H9 (cell line): ENCODE results near the gene ADAMTS2. TPM values are rescaled to one million over a fixed set of nuclear protein-coding genes. Genes with fewer than 3 reads are reported as not detected.
A peak's percentile ranks its signal among the peaks of the same experiment; 100 is the strongest.

Source experiments
- DNase-seq: peaks from one replicate; pipeline ENCODE4 v3.0.0-alpha.2; 2017
- H2AFZ ChIP-seq: one replicate; pipeline ENCODE4 v1.6.1; 2013; ENCODE audit warnings: mild to moderate bottlenecking, low read length, control low read depth, moderate library complexity
- H2AK5ac ChIP-seq: 2 replicates; pipeline ENCODE4 v1.6.1; 2013; ENCODE audit warnings: low read length, control low read depth, mixed read lengths; ENCODE audit not compliant: insufficient read length
- H2BK120ac ChIP-seq: one replicate; pipeline ENCODE4 v1.6.1; 2013; ENCODE audit warnings: low read depth, mild to moderate bottlenecking, low read length, control low read depth, inconsistent platforms; ENCODE audit not compliant: poor library complexity, severe bottlenecking
- H2BK12ac ChIP-seq: 2 replicates; pipeline ENCODE4 v1.6.1; 2013; ENCODE audit warnings: low read length, control low read depth, mixed read lengths, low read depth; ENCODE audit not compliant: insufficient read length
- H2BK15ac ChIP-seq: 2 replicates; pipeline ENCODE4 v1.6.1; 2013; ENCODE audit warnings: low read depth, low read length, control low read depth
- H2BK20ac ChIP-seq: one replicate; pipeline ENCODE4 v1.6.1; 2013; ENCODE audit warnings: low read depth, mild to moderate bottlenecking, low read length, control low read depth, inconsistent platforms; ENCODE audit not compliant: poor library complexity, severe bottlenecking
- H2BK5ac ChIP-seq: 2 replicates; pipeline ENCODE4 v1.6.1; 2013; ENCODE audit warnings: low read length, control low read depth, mixed read lengths; ENCODE audit not compliant: insufficient read length
- H3K14ac ChIP-seq: 2 replicates; pipeline ENCODE4 v1.6.1; 2013; ENCODE audit warnings: low read length, control low read depth; ENCODE audit not compliant: insufficient read depth
- H3K18ac ChIP-seq: 2 replicates; pipeline ENCODE4 v1.6.1; 2013; ENCODE audit warnings: low read depth, mild to moderate bottlenecking, mixed read lengths, low read length, control low read depth; ENCODE audit not compliant: insufficient read length
- H3K23ac ChIP-seq: 2 replicates; pipeline ENCODE4 v1.6.1; 2013; ENCODE audit warnings: low read length, control low read depth, mixed read lengths, low read depth; ENCODE audit not compliant: insufficient read length
- H3K23me2 ChIP-seq: 2 replicates; pipeline ENCODE4 v1.6.1; 2013; ENCODE audit warnings: low read depth, mild to moderate bottlenecking, mixed read lengths, low read length, control low read depth; ENCODE audit not compliant: insufficient read length, poor library complexity, severe bottlenecking
- H3K27ac ChIP-seq: 2 replicates; pipeline ENCODE4 v1.5.1; 2013; ENCODE audit warnings: low read length, control low read depth, mixed read lengths, low read depth; ENCODE audit not compliant: insufficient read length
- H3K27me3 ChIP-seq: 2 replicates; pipeline ENCODE4 v1.6.1; 2013; ENCODE audit warnings: low read length, control low read depth, inconsistent platforms; ENCODE audit not compliant: insufficient read depth
- H3K4ac ChIP-seq: 2 replicates; pipeline ENCODE4 v1.6.1; 2013; ENCODE audit warnings: low read depth, mild to moderate bottlenecking, control low read depth, inconsistent platforms, low read length, moderate library complexity
- H3K4me1 ChIP-seq: 2 replicates; pipeline ENCODE4 v1.6.1; 2013; ENCODE audit warnings: low read length, control low read depth, inconsistent platforms; ENCODE audit not compliant: insufficient read depth
- H3K4me2 ChIP-seq: 2 replicates; pipeline ENCODE4 v1.6.1; 2013; ENCODE audit warnings: low read length, control low read depth, mixed read lengths; ENCODE audit not compliant: insufficient read length, insufficient read depth
- H3K56ac ChIP-seq: 2 replicates; pipeline ENCODE4 v1.6.1; 2013; ENCODE audit warnings: low read depth, mild to moderate bottlenecking, mixed read lengths, low read length, control low read depth; ENCODE audit not compliant: insufficient read length
- H3K79me1 ChIP-seq: 2 replicates; pipeline ENCODE4 v1.6.1; 2013; ENCODE audit warnings: low read depth, mild to moderate bottlenecking, moderate library complexity, low read length, control low read depth, inconsistent platforms; ENCODE audit not compliant: insufficient read depth, poor library complexity, severe bottlenecking
- H3K79me2 ChIP-seq: 2 replicates; pipeline ENCODE4 v1.6.1; 2013; ENCODE audit warnings: low read length, control low read depth, inconsistent platforms; ENCODE audit not compliant: insufficient read depth
- H3K9ac ChIP-seq: 2 replicates; pipeline ENCODE4 v1.6.1; 2013; ENCODE audit warnings: low read length, control low read depth, mixed read lengths; ENCODE audit not compliant: insufficient read length; ENCODE audit errors: extremely low read depth
- H3K9me3 ChIP-seq: one replicate; pipeline ENCODE4 v1.6.1; 2013; ENCODE audit warnings: low read depth, low read length, inconsistent platforms; ENCODE audit not compliant: control insufficient read depth
- H3T11ph ChIP-seq: one replicate; pipeline ENCODE4 v1.6.1; 2013; ENCODE audit warnings: mild to moderate bottlenecking, low read length, control low read depth, inconsistent platforms
- H4K20me1 ChIP-seq: one replicate; pipeline ENCODE4 v1.6.1; 2013; ENCODE audit not compliant: control insufficient read depth, insufficient read length, insufficient read depth
- H4K5ac ChIP-seq: 2 replicates; pipeline ENCODE4 v1.6.1; 2013; ENCODE audit warnings: low read depth, mild to moderate bottlenecking, mixed read lengths, low read length, control low read depth; ENCODE audit not compliant: insufficient read length
- H4K8ac ChIP-seq: replicated peaks from 2 replicates; pipeline ENCODE4 v1.6.1; 2013; ENCODE audit warnings: low read length, control low read depth, mixed read lengths, low read depth; ENCODE audit not compliant: insufficient read length
- H4K91ac ChIP-seq: 2 replicates; pipeline ENCODE4 v1.6.1; 2013; ENCODE audit warnings: low read depth, mild to moderate bottlenecking, moderate library complexity, mixed read lengths, low read length, control low read depth; ENCODE audit not compliant: insufficient read length
- H3K27ac Mint-ChIP-seq, 3 experiments: 2 replicates in 2 of 3; 3 replicates in 1 of 3; pipeline ENCODE4 v1.8.0; 2020 to 2021; ENCODE audit warnings: mixed read lengths in 3 of 3, mild to moderate bottlenecking in 1 of 3, moderate library complexity in 1 of 3
- H3K27me3 Mint-ChIP-seq: 2 replicates; pipeline ENCODE4 v1.8.0; 2021; ENCODE audit warnings: low read depth, mild to moderate bottlenecking, moderate library complexity, mixed read lengths
- H3K36me3 Mint-ChIP-seq, 3 experiments: 2 replicates in 2 of 3; 3 replicates in 1 of 3; pipeline ENCODE4 v1.8.0; 2020 to 2021; ENCODE audit warnings: low read depth in 3 of 3, mixed read lengths in 3 of 3; ENCODE audit not compliant: insufficient read depth in 1 of 3
- H3K4me1 Mint-ChIP-seq, 2 experiments: 2 replicates each; pipeline ENCODE4 v1.8.0; 2020; ENCODE audit warnings: mixed read lengths in 2 of 2
- H3K4me3 Mint-ChIP-seq, 2 experiments: 2 replicates in 1 of 2; 3 replicates in 1 of 2; pipeline ENCODE4 v1.8.0; 2020 to 2021; ENCODE audit warnings: mild to moderate bottlenecking in 2 of 2, mixed read lengths in 2 of 2, moderate library complexity in 1 of 2
- H3K9me3 Mint-ChIP-seq, 2 experiments: 2 replicates in 1 of 2; 3 replicates in 1 of 2; pipeline ENCODE4 v1.8.0; 2020; ENCODE audit warnings: mild to moderate bottlenecking in 2 of 2, mixed read lengths in 2 of 2, moderate library complexity in 1 of 2
- WGBS: extraction: QIAGEN DNeasy Blood & Tissue Kit; methylation state at CpG from one replicate; pipeline ENCODE4 v1.1.7; 2013; ENCODE audit warnings: missing lambda C conversion rate, low lambda C conversion rate, mixed read lengths; ENCODE audit not compliant: insufficient read length; ENCODE audit errors: extremely low coverage; 5-methylcytosine and 5-hydroxymethylcytosine counted together
- total RNA-seq: library from RNA; stranded (reverse); gene quantifications from 2 replicates; pipeline ENCODE4 v1.2.1, GENCODE V29; 2021
- TF ChIP-seq, protein P1 (sequence below): fragments of 200-600 bp; sonication (generic); conservative IDR thresholded peaks from 3 replicates; pipeline ENCODE4 v1.8.0; 2021; ENCODE audit warnings: antibody characterized with exemption, mild to moderate bottlenecking

Gene ADAMTS2
- total RNA-seq, 1 experiment from 2014 or later, result 5.4 TPM

DNA sequence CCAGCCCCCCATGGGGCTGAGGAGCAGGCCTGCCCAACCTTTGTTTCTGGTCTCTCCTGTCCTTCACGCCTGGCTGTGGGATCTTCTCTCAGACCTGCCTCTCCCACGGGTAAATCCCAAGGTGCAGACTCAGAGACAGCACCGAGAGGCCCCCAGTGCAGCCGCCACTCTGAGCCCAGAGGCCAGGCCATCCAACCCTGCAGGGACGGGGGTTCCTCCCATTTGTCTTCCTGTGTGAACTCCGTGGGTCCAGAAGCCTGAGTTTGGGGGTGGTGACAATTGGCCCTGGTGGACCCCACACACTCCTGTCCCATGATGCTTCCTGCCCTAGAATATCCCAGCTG lies 123.4 kb downstream of the ADAMTS2 start:
- no peaks in the 10 kb centered on the region for H4K20me1 ChIP-seq
- H3K4me3 Mint-ChIP-seq, result no peak overlapping the region; a peak in 1 of 5 replicates
- TF ChIP-seq, protein P1, sequence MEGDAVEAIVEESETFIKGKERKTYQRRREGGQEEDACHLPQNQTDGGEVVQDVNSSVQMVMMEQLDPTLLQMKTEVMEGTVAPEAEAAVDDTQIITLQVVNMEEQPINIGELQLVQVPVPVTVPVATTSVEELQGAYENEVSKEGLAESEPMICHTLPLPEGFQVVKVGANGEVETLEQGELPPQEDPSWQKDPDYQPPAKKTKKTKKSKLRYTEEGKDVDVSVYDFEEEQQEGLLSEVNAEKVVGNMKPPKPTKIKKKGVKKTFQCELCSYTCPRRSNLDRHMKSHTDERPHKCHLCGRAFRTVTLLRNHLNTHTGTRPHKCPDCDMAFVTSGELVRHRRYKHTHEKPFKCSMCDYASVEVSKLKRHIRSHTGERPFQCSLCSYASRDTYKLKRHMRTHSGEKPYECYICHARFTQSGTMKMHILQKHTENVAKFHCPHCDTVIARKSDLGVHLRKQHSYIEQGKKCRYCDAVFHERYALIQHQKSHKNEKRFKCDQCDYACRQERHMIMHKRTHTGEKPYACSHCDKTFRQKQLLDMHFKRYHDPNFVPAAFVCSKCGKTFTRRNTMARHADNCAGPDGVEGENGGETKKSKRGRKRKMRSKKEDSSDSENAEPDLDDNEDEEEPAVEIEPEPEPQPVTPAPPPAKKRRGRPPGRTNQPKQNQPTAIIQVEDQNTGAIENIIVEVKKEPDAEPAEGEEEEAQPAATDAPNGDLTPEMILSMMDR, result no peak

More for the DNA sequence above, 123.4 kb downstream of the ADAMTS2 start:
- peaks cover 23 to 28% of the 10 kb centered on the region in 2 experiments for H3K9me3 Mint-ChIP-seq
- Histone ChIP-seq H3K4me2 (no peak overlapping the region), H4K5ac (no peak overlapping the region), H3K9ac (no peak overlapping the region), H3K79me1 (no peaks in the 10 kb centered on the region), H3K23ac (no peak overlapping the region), H3K79me2 (no peaks in the 10 kb centered on the region), H2BK12ac (no peak overlapping the region), H4K91ac (no peak overlapping the region), H2AK5ac (no peak overlapping the region), H3K56ac (no peak overlapping the region), H3K27me3 (no peaks in the 10 kb centered on the region), H3K18ac (no peak overlapping the region), H4K8ac (no peak overlapping the region), H2BK20ac (no peak overlapping the region), H2BK5ac (no peak overlapping the region), H3K4ac (no peak overlapping the region), H3T11ph (no peak overlapping the region), H2BK120ac (no peak overlapping the region), H3K4me1 (no peaks in the 10 kb centered on the region), H3K14ac (no peak overlapping the region; the same call in 1 of the 2 replicates), H2AFZ (no peak overlapping the region), H2BK15ac (no peak overlapping the region), H3K23me2 (no peaks in the 10 kb centered on the region), H3K9me3 (peaks cover 10% of the 10 kb centered on the region), H3K27ac (no peak overlapping the region)
- H3K4me1 Mint-ChIP-seq, result peaks cover 8 to 18% of the 10 kb centered on the region in 2 experiments
- no CpG with 5 or more reads among the region's 6 CpGs for WGBS
- peaks cover 2% of the 10 kb centered on the region for H3K27me3 Mint-ChIP-seq
- peak overlapping the region in 1 of 3 experiments; percentile 77; a peak in 2 of 7 replicates for H3K27ac Mint-ChIP-seq
- peaks cover 20 to 25% (median 24%) of the 10 kb centered on the region in 3 experiments for H3K36me3 Mint-ChIP-seq
- no peak for DNase-seq
